ENCODE results near the gene CCR2.
A peak's percentile ranks its signal among the peaks of the same experiment; 100 is the strongest.

Gene CCR2

DNA sequence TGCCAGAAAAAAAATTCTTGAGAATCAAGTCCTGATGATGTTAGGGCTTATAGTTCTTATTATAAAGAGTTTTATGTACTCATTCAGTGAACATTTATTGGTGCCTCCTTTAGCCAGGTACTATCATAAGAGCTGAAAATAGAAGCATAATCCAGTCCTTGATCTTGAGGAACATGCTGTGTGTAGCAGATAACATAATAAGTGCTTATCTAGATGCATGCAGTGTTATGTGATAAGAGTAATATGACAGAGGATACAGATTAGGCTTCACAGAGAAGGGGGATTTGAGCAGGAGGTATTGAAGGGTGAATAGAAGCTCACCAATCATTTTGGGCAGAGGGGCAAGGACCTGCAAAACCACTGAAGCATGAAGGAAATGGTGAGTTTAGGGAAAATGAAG, 1.1 kb downstream of the CCR2 start:
- DNase-seq: no peak

DNA sequence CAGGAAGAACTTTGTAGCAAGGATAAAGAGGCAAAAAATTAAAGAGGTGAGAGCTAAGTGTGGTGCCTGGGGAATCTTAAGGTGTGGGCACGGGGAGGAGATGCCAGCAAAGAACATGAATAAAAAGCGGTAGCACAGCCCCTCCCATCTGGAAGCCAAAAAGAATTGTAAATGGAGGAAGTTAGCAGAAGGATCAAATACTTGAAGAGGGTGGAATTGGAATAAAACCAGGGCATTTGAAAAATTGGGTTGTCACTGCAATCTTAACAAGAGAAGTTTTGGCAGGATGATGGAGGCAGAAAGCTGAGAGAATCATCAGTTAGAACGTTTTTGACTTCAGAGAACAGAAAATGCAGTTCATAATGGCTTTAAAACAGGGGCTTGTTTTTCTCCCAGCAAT, 2.4 kb downstream of the CCR2 start:
- DNase-seq: no peak

DNA sequence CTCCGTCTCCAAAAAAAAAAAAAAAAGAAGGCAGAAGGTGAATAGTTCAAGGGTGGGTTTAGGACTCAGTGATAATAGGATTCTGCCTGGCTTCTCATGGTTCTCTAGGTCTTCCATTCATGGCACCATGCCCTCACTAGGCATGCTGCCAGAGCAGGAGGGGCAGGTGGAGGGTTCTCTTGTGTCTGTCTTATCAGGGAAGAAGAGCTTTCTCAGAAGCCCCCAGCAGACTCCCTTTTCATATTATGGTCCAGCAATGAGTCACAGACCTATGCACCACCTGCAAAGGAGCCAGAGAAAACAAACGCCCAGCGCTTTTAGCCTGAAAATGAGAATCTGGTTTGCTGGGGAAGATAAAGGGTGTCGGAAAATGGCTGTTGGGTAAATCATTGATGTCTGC, 3.0 kb downstream of the CCR2 start:
- DNase-seq: no peak

DNA sequence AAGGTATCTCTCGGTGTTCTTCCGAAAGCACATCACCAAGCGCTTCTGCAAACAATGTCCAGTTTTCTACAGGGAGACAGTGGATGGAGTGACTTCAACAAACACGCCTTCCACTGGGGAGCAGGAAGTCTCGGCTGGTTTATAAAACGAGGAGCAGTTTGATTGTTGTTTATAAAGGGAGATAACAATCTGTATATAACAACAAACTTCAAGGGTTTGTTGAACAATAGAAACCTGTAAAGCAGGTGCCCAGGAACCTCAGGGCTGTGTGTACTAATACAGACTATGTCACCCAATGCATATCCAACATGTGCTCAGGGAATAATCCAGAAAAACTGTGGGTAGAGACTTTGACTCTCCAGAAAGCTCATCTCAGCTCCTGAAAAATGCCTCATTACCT, 4.6 kb downstream of the CCR2 start:
- no peak for DNase-seq

DNA sequence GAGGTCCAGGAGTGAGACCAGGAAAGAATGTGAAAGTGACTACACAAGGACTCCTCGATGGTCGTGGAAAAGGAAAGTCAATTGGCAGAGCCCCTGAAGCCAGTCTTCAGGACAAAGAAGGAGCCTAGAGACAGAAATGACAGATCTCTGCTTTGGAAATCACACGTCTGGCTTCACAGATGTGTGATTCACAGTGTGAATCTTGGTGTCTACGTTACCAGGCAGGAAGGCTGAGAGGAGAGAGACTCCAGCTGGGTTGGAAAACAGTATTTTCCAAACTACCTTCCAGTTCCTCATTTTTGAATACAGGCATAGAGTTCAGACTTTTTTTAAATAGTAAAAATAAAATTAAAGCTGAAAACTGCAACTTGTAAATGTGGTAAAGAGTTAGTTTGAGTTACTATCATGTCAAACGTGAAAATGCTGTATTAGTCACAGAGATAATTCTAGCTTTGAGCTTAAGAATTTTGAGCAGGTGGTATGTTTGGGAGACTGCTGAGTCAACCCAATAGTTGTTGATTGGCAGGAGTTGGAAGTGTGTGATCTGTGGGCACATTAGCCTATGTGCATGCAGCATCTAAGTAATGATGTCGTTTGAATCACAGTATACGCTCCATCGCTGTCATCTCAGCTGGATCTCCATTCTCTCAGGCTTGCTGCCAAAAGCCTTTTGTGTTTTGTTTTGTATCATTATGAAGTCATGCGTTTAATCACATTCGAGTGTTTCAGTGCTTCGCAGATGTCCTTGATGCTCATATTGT, 6.0 kb downstream of the CCR2 start:
- DNase-seq: no peak

DNA sequence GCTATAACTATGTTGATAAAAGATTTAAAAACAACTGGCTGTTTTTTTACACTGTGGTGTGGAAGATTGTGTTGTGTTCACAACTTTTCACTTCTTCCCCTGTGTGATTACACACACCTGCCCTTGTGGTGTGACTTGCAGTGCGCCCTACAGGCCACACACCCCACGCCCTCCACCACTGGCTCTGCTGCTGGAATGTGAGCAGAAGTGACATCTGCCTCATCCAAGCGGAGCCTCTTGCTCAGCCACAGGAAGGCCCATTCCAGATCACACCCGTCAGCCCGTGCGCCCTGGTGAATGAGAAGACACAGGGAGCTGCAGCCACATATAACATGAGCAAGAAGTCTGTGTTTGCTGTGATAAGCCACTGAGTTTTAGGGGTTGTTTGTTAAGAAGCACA, 7.0 kb downstream of the CCR2 start:
- no peak for DNase-seq

DNA sequence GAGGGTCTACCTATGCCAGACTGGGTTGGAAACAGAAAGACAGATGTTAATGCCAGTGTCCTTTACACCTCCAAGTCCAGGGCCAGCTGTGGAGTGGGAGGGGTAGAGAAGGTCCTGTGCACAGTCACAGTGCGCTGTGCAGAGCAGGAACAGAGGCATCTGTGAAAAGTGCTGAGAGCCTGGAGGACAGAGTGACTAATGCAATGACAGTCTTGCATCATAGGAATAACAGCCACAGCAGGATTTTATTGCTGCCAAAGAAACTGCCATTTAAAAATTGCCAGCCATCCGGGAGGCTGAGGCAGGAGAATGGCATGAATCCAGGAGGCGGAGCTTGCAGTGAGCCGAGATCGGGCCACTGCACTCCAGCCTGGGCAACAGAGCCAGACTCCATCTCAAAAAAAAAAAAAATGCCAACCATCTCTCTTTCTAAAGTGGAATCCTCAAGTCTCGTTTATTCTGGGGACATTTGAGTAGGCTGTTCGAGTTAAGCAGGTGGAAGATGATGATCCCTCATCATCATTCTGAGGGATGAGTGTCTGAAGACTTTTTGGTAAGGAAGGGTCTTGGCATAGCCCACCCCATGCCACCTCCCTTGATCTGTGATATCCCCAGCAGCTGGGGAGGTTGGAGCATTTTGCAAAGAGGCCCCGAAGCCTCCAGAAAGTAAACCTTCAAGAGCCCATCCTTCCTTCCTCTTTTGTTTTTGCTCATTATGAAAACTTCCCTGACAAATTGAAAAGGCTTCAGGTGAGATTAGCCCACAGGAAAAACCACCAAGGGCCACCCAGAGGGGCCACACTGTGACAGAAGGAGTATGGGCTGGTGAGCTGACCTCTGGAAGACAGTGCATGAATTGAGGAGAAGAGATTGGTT, 7.7 kb downstream of the CCR2 start:
- no peak for DNase-seq

DNA sequence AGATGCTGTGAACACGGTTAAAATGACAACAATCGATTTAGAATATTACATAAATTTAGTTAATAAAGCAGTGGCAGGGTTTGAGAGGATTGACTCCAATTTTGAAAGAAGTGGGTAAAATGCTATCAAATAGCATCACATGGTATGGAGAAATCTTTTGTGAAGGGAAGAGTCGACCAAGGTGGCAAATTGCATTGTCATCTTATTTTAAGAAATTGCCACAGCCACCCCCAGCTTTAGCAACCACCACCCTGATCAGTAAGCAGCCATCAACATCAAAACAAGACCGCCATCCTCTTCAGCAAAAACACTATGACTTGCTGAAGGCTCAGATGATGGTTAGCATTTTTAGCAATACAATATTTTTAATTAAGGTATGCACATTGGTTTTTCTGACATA, 11.1 kb downstream of the CCR2 start:
- no peak for DNase-seq

DNA sequence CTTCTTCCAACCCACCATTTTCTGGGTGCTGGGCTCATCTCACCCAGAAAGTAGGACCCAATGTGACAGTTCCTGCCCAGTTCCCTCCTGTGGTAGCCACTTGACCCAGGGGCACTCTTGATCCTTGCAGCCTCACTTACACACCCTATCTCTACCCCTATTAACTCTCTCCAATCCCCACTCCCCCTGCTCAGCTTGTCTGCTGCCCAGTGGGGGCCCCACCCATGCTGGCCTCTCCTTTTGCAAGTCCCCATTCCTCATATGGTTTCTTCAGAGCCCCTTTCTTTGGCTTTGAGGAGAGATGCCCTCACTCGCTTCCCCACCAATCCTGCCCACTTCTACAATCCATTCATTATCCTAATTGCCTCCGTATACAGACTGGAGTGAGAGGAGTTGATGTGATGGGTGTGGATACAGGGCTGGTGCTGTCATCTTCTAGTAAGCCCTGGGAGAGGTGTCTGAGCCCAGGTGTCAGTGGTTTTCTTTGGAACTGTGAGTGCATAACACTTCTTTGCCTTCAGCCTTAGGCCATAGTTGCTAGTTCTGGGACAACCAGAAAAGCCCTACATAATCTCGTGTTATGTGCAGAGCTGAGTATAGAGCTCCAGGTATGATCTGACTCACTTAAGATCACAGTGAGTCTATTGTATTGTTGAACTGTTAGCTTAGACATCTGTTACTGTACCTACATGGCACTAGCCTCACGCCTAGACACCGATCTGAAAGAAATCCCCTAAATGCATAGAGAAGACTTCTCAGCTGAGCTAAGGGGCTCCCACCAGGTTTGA, 12.0 kb downstream of the CCR2 start:
- no peak for DNase-seq

DNA sequence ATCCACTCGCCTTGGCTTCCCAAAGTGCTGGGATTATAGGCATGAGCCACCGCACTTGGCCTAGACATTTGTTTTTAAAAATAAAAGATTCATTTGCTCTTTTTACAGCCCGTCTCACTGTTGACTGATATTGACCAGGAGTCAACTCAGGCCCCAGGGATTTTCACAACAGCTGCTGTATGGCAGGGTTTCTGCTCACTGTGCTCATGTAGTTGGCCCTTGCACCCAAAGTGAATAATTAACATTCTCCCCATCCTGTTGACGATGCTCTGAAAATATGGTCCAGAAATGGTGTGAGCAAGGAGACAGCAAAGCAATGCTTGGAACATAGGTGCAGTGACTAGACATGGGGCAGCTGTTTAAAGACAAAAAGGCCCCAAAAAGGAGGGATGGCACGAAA, 13.9 kb downstream of the CCR2 start:
- no peak for DNase-seq

DNA sequence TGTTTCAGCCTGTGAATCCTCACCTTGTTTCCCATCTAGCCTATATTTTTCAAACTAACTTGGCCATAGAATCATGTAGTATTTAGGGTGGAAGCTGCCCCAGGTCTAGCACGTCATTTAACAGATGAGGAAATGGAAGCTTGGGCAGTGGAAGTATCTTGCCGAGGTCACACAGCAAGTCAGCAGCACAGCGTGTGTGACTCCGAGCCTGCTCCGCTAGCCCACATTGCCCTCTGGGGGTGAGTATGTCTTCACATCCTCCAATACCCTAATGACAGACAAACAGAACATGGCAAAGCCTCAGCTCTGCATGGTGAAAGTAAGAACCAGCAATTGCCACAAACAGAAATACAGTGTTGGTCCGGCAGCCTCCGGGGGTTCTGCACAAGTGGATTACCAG, 14.7 kb downstream of the CCR2 start:
- peak; percentile 16 to 44 for DNase-seq

DNA sequence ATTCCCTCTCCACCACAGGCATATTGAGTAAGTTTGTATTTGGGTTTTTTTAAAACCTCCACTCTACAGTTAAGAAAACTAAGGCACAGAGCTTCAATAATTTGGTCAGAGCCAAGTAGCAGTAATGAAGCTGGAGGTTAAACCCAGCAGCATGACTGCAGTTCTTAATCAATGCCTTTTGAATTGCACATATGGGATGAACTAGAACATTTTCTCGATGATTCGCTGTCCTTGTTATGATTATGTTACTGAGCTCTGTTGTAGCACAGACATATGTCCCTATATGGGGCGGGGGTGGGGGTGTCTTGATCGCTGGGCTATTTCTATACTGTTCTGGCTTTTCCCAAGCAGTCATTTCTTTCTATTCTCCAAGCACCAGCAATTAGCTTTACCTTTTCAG, 15.2 kb downstream of the CCR2 start:
- DNase-seq: no peak

DNA sequence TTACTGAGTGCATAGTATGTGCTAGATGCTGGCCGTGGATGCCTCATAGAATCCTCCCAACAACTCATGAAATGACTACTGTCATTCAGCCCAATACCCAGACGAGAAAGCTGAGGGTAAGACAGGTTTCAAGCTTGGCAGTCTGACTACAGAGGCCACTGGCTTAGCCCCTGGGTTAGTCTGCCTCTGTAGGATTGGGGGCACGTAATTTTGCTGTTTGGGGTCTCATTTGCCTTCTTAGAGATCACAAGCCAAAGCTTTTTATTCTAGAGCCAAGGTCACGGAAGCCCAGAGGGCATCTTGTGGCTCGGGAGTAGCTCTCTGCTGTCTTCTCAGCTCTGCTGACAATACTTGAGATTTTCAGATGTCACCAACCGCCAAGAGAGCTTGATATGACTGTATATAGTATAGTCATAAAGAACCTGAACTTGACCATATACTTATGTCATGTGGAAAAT, 15.8 kb downstream of the CCR2 start:
- no peak for DNase-seq

DNA sequence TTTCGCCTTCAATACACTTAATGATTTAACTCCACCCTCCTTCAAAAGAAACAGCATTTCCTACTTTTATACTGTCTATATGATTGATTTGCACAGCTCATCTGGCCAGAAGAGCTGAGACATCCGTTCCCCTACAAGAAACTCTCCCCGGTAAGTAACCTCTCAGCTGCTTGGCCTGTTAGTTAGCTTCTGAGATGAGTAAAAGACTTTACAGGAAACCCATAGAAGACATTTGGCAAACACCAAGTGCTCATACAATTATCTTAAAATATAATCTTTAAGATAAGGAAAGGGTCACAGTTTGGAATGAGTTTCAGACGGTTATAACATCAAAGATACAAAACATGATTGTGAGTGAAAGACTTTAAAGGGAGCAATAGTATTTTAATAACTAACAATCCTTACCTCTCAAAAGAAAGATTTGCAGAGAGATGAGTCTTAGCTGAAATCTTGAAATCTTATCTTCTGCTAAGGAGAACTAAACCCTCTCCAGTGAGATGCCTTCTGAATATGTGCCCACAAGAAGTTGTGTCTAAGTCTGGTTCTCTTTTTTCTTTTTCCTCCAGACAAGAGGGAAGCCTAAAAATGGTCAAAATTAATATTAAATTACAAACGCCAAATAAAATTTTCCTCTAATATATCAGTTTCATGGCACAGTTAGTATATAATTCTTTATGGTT, 17.1 kb downstream of the CCR2 start, which contains the start of gene CCR5:
CCR5 (plus strand) TSS at position 108 of the 680 bp plus-strand sequence. CDS start 1,957 bp downstream, outside the sequence.
- DNase-seq: no peak

DNA sequence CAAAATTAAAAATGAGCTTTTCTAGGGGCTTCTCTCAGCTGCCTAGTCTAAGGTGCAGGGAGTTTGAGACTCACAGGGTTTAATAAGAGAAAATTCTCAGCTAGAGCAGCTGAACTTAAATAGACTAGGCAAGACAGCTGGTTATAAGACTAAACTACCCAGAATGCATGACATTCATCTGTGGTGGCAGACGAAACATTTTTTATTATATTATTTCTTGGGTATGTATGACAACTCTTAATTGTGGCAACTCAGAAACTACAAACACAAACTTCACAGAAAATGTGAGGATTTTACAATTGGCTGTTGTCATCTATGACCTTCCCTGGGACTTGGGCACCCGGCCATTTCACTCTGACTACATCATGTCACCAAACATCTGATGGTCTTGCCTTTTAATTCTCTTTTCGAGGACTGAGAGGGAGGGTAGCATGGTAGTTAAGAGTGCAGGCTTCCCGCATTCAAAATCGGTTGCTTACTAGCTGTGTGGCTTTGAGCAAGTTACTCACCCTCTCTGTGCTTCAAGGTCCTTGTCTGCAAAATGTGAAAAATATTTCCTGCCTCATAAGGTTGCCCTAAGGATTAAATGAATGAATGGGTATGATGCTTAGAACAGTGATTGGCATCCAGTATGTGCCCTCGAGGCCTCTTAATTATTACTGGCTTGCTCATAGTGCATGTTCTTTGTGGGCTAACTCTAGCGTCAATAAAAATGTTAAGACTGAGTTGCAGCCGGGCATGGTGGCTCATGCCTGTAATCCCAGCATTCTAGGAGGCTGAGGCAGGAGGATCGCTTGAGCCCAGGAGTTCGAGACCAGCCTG, 17.8 kb downstream of the CCR2 start:
- DNase-seq: no peak

DNA sequence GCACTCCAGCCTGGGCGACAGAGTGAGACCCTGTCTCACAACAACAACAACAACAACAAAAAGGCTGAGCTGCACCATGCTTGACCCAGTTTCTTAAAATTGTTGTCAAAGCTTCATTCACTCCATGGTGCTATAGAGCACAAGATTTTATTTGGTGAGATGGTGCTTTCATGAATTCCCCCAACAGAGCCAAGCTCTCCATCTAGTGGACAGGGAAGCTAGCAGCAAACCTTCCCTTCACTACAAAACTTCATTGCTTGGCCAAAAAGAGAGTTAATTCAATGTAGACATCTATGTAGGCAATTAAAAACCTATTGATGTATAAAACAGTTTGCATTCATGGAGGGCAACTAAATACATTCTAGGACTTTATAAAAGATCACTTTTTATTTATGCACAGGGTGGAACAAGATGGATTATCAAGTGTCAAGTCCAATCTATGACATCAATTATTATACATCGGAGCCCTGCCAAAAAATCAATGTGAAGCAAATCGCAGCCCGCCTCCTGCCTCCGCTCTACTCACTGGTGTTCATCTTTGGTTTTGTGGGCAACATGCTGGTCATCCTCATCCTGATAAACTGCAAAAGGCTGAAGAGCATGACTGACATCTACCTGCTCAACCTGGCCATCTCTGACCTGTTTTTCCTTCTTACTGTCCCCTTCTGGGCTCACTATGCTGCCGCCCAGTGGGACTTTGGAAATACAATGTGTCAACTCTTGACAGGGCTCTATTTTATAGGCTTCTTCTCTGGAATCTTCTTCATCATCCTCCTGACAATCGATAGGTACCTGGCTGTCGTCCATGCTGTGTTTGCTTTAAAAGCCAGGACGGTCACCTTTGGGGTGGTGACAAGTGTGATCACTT, 18.8 kb downstream of the CCR2 start:
- DNase-seq: peak in 1 of 2 donors; percentile 17

DNA sequence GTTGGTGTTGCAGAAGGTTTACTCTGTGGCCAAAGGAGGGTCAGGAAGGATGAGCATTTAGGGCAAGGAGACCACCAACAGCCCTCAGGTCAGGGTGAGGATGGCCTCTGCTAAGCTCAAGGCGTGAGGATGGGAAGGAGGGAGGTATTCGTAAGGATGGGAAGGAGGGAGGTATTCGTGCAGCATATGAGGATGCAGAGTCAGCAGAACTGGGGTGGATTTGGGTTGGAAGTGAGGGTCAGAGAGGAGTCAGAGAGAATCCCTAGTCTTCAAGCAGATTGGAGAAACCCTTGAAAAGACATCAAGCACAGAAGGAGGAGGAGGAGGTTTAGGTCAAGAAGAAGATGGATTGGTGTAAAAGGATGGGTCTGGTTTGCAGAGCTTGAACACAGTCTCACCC, 20.8 kb downstream of the CCR2 start:
- DNase-seq: no peak

DNA sequence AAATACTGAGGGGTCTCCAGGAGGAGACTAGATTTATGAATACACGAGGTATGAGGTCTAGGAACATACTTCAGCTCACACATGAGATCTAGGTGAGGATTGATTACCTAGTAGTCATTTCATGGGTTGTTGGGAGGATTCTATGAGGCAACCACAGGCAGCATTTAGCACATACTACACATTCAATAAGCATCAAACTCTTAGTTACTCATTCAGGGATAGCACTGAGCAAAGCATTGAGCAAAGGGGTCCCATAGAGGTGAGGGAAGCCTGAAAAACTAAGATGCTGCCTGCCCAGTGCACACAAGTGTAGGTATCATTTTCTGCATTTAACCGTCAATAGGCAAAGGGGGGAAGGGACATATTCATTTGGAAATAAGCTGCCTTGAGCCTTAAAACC, 21.3 kb downstream of the CCR2 start:
- DNase-seq: no peak

DNA sequence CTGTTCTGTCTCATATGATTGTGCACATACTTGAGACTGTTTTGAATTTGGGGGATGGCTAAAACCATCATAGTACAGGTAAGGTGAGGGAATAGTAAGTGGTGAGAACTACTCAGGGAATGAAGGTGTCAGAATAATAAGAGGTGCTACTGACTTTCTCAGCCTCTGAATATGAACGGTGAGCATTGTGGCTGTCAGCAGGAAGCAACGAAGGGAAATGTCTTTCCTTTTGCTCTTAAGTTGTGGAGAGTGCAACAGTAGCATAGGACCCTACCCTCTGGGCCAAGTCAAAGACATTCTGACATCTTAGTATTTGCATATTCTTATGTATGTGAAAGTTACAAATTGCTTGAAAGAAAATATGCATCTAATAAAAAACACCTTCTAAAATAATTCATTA, 21.9 kb downstream of the CCR2 start:
- no peak for DNase-seq

DNA sequence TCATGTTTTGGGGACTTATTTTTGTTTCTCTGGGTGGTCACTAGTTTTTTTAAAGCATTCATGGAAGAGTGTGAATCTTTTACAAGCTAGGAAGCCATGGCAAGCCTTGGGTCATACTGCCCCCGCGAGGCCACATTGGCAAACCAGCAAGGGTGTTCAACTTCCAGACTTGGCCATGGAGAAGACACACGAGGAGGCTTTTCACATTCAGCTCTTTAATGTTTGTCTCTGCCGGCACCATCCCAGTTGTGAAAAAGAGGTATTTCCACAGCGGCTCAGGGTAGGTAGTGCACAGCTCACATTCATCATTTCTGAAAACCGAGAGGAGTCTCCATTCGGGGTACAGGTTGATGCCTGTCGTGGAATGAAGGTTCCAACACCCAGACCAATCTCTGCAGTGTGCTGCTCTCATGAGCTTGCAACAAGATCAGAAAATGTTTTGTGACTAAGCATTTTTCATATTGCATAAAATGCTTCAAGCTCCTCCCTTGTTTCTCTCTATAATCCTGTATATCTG, 24.6 kb downstream of the CCR2 start:
- DNase-seq: peak in 1 of 2 donors; percentile 43
